Nephron progenitor cell (in vitro differentiated cells): Measurements from ENCODE around the gene IRX2.

Source experiments
- DNase-seq: peaks from one replicate; pipeline ENCODE4 v3.0.0; 2021
- H3K27ac Mint-ChIP-seq: 2 replicates; pipeline ENCODE4 v1.8.0; 2021; ENCODE audit warnings: mild to moderate bottlenecking, moderate library complexity, mixed read lengths
- H3K27me3 Mint-ChIP-seq: 2 replicates; pipeline ENCODE4 v1.8.0; 2021; ENCODE audit warnings: mild to moderate bottlenecking, low read depth, mixed read lengths; ENCODE audit not compliant: poor library complexity
- H3K36me3 Mint-ChIP-seq: 2 replicates; pipeline ENCODE4 v1.8.0; 2021; ENCODE audit warnings: low read depth, mixed read lengths
- H3K4me1 Mint-ChIP-seq: 2 replicates; pipeline ENCODE4 v1.8.0; 2021; ENCODE audit warnings: mixed read lengths
- H3K4me3 Mint-ChIP-seq: 2 replicates; pipeline ENCODE4 v1.8.0; 2021; ENCODE audit warnings: mild to moderate bottlenecking, moderate library complexity, mixed read lengths
- H3K9me3 Mint-ChIP-seq: 2 replicates; pipeline ENCODE4 v1.8.0; 2021; ENCODE audit warnings: mild to moderate bottlenecking, moderate library complexity, mixed read lengths
- CTCF ChIP-seq: fragments of 200-600 bp; sonication (generic); IDR thresholded peaks from 2 replicates; pipeline ENCODE4 v1.5.0; 2021; ENCODE audit warnings: antibody characterized with exemption

The IRX2 gene

GRCh38 chr5:2767089-2767488 is 15.6 kb upstream of the IRX2 start:
- H3K4me3 Mint-ChIP-seq = no peak overlapping the region
- TF ChIP-seq CTCF = no peak
- H3K27me3 Mint-ChIP-seq = peaks cover 42% of the 10 kb centered on the region

GRCh38 chr5:2764581-2764980 is 13.1 kb upstream of the IRX2 start:
- Mint-ChIP-seq H3K4me1 (no peaks in the 10 kb centered on the region), H3K36me3 (no peaks in the 10 kb centered on the region), H3K9me3 (no peaks in the 10 kb centered on the region), H3K27me3 (peaks cover 60% of the 10 kb centered on the region), H3K27ac (no peak overlapping the region), H3K4me3 (no peak overlapping the region)
- DNase-seq = no peak
- no peak for TF ChIP-seq CTCF

More at GRCh38 chr5:2767089-2767488, 15.6 kb upstream of the IRX2 start:
- Mint-ChIP-seq H3K4me1 (no peaks in the 10 kb centered on the region), H3K9me3 (no peaks in the 10 kb centered on the region), H3K36me3 (no peaks in the 10 kb centered on the region), H3K27ac (no peak overlapping the region)
- DNase-seq = no peak

GRCh38 chr5:2763533-2763794 is 12.0 kb upstream of the IRX2 start:
- H3K27ac Mint-ChIP-seq = no peak overlapping the region
- H3K27me3 Mint-ChIP-seq = peaks cover 67% of the 10 kb centered on the region
- H3K4me3 Mint-ChIP-seq = no peak overlapping the region
- H3K9me3 Mint-ChIP-seq = no peaks in the 10 kb centered on the region
- no peak for DNase-seq
- H3K4me1 Mint-ChIP-seq = no peaks in the 10 kb centered on the region
- no peaks in the 10 kb centered on the region for H3K36me3 Mint-ChIP-seq
- TF ChIP-seq CTCF = no peak

GRCh38 chr5:2762744-2763532 is 11.5 kb upstream of the IRX2 start:
- Mint-ChIP-seq H3K4me1 (peaks cover 3% of the 10 kb centered on the region), H3K36me3 (no peaks in the 10 kb centered on the region), H3K4me3 (no peak overlapping the region), H3K9me3 (no peaks in the 10 kb centered on the region), H3K27ac (no peak overlapping the region), H3K27me3 (peaks cover 70% of the 10 kb centered on the region)
- no peak for DNase-seq
- TF ChIP-seq CTCF = no peak

GRCh38 chr5:2761921-2762488 is 10.5 kb upstream of the IRX2 start:
- no peak for DNase-seq
- no peak overlapping the region for H3K27ac Mint-ChIP-seq
- H3K27me3 Mint-ChIP-seq = peaks cover 74% of the 10 kb centered on the region

More at GRCh38 chr5:2761921-2762488, 10.5 kb upstream of the IRX2 start:
- Mint-ChIP-seq H3K4me1 (peaks cover 12% of the 10 kb centered on the region), H3K36me3 (no peaks in the 10 kb centered on the region), H3K4me3 (no peak overlapping the region), H3K9me3 (no peaks in the 10 kb centered on the region)
- TF ChIP-seq CTCF = no peak
